DMS 273 (cell line): Measurements from ENCODE around the gene CDH26.

Experiments used
- DNase-seq: peaks from one replicate; lab custom pipeline; 2025; ENCODE audit not compliant: unreplicated experiment; lab: John Stamatoyannopoulos, UW

The CDH26 gene

DNA sequence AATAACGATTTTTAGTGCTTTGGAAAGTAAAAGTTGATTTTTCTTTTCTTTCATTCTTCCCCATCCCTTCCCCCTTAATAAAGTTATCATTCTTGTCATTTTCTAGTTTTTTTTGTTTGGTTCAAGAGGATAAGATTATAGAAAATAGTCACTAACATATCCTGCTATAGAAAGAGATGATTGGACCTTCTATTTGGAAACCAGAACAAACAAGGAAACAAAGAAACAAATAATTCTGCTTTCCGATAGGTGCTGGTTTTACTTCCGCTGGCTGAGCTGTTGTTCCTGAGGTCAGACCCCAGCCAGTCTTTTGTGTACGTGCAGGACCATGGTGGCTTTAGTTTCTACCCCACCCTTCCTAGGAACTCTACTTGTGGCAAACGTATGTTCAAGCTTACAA, at the start of gene CDH26:
TSS of gene CDH26 (plus strand) at position 301 of the 400 bp plus-strand sequence. CDS start 304 bp downstream, outside the sequence.
- no peak for DNase-seq

DNA sequence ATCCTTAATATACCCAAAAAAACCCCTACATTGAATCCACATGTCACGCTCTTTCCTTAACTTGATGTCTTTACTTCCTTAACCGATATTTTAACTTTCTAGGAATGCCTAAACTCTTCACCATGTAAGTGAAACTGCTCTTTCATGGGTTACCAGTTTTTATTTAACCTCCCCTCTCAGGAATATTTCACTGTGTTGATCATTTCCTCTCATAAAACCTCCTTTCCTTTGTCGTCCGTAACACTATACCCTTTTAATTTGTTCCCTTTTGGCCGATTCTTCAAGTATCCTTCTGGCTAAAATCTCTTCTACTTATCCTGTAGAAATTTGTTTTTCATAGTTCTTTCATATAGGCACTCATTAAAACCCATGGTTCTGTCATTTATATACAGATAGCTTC, 49.4 kb upstream of the CDH26 start:
- no peak for DNase-seq

DNA sequence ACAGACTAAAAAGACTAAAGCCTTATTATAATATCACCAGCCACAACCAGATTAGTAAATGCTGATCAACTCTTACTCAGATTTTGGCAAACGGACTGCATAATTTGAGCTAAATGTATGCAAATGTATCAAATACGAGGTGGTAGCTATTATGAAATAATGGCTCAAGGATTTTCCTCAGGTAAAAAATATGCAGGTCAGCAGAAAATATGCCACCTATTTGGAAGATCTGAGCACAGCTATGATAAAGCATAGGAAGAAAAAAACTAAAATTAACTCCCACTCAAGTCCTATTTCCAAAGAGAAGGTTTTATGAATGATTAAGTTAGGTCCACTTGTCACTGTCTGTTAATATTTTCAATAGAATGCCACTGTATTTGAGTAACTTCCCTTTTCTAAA, 47.2 kb upstream of the CDH26 start:
- no peak for DNase-seq

DNA sequence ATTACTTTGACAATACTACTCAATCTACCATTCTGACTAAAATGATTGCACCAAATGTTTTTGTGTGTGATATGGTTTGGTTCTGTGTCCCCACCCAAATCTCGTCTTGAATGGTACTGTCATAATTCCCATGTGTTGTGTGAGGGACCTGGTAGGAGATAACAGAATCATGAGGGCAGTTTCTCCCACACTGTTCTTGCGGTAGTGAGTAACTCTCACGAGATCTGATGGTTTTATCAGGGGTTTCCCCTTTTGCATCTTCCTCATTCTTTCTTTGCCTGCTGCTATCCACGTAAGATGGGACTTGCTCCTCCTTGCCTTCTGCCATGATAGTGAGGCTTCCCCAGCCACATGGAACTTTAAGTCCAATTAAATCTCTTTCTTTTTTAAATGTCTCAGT, 45.6 kb upstream of the CDH26 start:
- DNase-seq = no peak

DNA sequence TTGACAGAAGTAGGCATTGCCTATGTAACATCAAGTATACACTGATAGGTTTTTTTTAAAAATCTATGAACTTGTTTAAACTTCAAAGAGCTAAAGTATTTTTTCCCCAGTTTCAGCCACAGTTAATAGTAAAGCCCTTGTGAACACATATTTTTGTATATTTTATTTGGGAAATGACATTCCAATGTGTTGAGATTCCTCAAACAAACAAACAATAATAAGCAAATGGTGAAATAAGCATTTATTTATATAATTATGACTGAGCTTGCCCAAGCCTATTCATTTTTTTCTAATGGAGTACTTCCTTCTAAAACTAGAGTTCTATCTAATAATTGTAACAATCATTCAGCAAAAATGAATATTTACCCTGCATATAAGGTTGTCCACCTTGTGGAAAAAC, 37.3 kb upstream of the CDH26 start:
- no peak for DNase-seq

DNA sequence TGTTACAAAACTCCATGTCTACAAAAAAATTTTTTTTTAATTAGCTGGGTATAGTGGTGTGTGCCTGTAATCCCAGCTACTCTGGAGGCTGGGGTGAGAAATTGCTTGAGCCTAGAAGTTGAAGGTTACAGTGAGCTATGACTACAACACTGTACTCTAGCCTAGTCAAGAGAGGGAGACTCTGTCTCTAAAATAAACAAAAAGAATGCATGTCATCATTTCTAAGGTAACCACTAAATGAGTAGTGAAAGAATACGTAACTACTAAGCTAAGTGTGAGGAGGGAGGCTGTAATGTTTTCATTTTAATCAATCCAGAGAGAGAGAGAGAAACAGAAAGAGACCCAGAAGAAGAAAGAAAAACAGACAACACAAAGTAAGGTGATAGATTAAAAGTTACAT, 34.7 kb upstream of the CDH26 start:
- DNase-seq = no peak

DNA sequence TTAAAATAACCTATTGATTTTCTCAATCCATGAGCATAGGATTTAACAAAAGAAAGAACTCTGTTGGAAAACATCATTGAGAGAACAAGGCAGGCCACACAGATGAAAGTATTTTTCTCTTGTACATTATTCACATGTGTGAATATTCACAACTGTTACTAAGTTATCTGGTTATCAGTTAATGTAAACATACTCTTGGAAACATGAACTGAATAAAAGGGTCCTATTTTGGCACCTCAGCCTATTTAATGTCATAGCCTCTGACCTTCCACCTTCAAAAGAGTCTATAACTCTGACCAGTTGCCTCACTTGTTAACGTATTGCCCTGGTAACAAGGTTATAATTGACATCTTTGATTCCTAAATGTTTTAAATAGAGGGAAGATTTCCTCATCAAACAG, 32.9 kb upstream of the CDH26 start:
- DNase-seq = no peak

DNA sequence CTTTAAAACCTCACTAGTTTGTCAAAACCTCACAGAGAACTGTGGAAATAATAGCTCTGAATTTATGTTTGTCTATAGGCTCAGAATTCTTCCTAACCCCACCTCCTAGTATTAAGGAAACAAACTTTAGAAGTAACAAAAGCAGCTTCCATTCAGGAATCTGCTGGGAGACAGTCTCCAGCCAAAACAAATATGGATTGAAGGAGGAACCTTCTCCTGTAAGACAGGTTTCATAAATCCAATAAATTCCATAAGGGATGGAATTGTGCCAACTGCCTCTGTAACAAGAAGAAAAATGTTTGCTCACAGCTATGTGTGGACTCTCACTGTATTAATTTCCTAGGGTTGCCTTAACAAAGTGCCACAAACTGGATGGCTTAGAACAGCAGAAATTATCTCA, 32.3 kb upstream of the CDH26 start:
- peak; percentile 5 for DNase-seq

DNA sequence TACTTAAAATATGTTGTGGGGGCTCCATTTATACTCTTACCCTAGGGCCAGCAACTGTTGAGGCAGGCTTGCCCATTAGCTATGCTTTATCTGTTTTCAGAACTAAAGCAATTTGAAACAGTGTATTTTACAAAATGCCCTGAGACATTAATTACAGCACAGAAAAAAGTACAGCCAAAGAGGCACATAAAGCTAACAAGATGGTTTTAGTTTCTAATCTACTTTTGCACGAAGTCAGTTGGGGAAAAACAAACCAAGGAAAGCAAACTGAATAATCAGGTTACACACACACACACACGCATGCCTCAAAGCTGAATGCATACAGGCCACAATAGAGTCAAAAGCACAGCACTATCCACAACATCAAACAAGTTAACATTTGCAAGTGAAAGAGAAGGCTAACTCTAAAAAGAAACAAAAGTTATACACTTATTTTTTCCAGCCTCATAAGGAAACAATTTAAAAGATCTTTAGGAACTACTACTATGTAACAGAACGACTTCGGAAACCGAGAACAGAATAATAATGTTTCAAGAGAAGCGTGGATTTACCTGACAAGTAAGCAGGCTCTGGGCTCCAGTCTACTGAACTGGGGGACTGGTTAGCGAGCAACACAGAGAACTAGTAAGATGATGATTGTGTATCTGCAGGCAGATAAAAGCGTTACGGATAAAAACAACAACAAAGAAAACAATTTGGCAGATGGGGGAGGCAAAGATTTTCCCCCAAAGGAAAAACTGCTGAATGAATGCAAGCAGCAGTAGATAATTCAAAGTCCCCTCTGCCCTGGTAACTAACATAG, 26.5 kb upstream of the CDH26 start:
- DNase-seq = no peak

DNA sequence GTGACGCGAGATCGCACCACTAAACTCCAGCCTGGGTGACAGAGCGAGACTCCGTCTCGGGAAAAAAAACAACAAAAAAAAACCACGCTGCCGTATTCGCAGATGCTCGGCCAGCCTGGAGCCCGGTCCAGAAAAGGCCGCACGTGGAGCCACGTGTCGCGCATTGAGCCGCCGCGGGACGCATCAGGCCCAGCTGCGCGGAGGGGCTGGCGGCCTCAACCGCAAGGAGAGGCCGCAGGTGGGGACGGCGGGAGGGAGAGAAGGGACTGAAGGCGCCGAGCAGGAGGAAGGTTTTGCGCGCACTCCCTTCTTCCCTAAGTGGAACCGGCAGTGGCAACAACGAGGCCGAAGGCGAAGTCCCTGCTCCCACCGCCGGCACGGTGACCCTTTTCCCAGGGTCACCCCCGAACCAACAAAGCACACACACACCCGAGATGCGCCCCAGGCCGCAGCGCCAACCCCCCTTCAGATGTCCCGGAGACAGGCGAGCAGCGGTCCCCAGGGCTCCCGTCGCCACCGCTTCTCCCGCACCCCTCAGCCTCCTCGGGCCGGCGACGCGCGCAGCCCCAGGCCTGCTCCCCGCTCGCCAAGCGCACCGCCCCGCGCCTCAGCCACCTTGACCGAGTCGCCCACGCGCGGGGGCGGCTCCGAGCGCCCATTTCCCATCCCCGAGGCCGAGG, 25.5 kb upstream of the CDH26 start:
- no peak for DNase-seq

DNA sequence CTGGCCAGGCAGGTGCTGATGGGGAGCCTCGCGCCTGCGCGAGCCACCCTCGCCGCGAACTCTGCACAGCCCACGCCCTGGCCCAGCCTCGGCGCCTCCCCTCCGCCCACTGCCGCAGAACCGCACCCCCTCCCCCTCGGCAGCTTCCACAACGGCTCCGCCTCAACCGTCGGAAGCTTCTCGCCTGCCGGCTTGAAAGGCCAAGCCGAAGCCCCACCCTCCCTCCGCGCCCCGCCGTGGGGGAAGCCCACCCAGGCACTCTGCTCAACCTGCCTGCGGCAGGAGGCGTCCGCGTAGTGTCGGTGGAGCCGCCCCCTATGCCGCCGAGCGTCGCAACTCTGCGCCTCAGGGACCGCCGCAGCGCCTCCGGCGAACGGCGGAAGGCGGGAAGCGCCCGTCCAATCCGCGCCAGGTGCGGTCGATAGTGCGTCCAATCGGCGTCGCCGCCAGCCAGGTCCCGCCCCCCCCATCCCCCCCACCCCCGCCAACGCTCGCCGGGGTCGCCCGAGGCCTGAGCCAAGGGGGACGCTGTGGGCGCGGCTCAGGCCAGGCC, 24.9 kb upstream of the CDH26 start, which contains the start of gene SYCP2:
TSS of gene SYCP2 (minus strand) at position 342 of the 553 bp plus-strand sequence. CDS start 11,224 bp downstream, outside the sequence.
- DNase-seq = no peak

DNA sequence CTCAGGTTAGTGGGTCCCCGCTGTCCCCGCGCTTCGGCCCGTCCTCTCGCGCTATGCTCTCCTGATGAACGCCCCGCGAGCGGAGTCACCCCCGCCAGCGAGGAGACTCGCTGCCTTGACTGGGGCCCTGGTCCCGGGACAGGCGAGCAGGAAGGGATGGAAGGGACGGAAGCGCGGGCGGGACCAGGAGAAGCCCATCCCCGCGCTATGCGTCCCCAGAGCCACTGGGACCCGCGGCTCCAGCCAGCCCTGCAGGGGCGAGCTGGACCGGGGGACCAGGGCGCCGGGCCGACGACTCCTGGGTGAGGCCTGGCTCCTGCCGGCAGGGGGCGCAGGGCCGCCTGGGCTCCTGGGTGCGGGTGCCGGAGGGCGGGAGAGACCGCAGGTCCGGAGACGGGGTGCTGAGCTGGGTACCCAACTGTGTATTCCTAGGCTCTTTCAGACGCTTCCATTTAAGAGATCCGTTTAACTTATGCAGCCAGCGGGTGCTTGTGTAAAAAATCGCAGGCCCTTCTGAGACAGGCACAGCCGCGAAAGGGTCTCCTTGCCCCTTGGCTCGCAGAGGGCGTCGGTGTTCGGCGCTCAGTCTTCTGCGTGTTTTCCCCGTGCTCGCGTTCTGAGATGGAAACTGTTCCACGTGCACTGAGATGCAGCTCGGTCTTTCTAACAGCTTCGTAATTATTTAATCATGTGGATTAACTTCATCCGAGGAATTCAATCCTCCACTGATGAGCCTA, 24.2 kb upstream of the CDH26 start:
- peak; percentile 90 for DNase-seq

DNA sequence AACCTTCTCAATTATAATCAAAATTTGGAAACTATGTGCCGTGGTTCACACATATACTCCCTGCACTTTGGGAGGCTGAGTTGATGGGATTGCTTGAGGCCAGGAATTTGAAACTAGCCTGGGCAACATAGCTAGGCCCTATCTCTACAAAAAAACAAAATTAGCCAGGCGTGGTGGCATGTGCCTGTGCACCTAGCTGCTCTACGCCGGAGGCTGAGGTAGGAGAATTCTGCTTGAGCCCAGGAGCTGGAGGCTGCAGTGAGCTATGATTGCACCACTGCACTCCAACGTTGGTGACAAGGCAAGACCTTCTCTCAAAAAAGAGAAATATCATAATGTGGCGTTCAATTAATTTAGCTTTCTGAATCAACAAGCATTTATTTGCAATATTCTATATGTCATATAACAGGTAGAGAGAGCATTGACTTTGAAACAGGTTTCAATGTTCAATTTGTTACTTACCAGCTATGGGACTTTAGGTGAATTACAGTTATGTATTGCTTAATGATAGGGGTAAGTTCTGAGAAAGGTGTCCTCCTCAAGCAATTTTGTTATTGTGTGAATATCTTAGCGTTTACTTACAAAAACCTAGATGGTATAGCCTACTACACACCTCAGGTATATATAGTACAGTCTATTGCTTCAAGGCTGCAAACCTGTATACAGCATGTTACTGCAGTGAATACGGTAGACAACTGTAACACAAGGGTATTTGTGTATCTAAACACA, 22.6 kb upstream of the CDH26 start:
- DNase-seq = no peak

DNA sequence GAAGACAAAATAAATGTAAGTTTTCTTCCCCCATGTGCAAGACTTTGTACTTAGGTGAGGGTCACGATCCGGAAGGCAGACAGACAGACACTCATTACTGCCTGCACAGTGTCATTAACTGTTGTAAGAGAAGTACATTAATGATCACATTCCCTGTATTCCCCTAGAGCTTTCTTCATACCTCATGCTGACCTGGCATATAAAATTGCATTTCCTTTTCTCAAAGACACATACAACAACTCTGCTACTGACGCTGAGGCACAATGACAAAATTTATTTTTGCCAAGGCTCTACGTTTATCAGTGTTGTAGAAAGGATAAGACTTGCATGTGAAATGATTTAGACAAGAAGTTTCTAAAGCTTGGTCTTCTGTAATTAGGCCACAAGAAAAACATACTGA, 21.8 kb upstream of the CDH26 start:
- no peak for DNase-seq

DNA sequence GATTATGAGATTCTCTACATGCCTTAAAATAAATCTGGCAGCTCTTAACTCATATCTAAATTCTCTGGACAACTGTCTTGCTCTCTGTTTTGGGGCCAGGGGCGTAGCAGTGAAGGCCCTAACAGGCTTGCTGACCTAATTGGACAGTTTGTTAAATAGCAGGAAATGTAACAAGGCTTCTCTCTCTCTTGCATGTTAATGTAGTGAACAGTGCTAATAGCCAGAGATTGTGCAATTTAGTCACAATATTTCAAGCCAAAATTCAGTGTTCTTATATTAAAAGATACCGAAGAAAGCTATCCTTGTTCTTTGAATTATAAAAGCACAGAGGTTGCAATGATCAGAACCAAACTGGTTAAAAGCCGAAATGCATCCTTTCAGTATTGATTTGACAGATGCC, 21.1 kb upstream of the CDH26 start:
- DNase-seq = no peak

DNA sequence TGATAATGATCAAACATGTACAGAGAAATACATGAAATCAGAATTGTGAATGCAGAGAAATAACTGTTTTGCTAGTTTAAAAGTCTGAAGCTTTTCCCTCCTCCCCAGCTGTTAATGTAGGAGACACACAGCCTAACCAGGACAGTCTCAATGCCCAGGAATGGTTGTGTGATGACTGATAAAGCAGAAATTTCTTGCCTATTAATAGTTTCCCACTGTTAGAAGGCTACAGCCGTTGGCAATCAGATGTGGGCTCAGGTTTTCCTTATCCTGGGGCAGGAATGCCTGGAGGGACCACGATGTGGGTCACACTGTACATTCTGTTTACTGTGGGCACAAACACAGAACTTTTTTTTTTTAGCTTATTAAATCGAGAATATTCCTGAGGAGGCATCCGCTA, 20.0 kb upstream of the CDH26 start:
- DNase-seq = no peak

DNA sequence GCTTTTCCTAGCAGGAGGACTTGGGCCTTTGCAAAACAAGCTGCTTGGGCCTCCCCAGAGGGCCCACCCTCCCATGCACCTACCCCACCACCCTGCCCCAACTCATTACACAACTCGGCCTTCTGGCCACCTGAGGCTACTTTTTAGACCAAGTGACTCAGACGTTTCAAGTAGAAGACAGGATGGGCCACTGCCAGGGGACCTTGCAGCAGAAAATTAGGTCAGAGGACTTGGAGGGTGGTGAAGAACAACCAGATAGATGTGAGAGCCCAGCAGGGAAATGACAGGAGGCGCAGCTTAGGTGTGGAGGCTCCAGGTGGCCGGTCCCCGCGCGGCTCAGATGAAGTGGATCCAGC, 19.5 kb upstream of the CDH26 start:
- DNase-seq = no peak

DNA sequence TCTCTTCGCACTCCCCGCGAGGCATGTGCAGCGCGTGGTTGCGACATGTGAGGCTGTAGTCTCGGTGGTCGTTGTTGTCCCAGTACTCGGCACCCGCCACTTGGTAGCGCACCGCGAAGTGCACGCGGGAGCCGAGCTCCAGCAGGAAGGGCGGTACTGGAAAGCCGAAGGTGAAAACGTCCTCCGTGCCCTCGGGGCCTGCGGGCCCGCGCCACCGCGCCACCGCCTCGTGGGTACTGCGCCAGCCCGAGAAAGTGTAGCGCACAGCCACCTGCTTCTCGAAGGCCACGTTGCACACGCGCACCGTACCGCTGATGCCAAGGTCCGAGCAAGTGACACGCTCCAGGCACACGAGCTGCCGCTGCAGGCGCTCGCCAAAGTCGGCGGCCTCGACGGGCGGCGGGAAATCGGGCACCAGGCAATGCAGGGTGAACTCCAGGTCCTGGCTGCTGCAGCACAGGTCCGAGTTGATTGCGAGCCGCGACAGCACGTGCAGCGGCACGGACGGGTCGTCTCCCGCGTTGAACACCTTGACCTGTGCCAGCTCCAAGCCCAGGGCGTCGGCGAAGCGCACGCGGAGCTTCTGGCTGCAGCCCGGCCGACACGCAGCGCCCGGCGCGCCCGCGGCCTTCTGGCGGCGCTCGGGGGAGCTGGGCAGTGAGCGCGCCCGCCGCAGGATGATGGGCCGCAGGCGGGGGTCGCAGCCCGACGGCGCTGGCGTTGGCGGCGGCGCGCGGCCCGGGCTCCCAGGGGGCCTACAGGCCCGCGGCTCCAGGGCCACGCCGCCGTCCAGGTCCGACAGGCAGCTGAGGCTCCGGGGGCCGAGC, 19.0 kb upstream of the CDH26 start:
- no peak for DNase-seq

DNA sequence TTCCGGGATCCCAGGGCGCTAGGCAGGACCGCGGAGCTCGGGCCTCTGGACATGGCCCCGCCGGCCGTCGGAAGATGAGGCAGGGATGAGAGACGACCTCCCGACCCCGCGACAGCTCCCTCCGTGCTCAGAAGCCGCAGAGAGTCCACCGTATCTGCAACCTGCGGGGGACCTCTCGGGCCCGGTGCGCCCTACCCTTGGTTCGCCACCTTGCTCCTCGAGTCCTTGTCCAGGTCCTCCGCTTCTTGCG, 18.4 kb upstream of the CDH26 start:
- DNase-seq = peak; percentile 59
